NCI-H2196 (cell line): ENCODE data around the gene SUCO.
"Not testable (repeated sequence)": the region's sequence is repeated elsewhere in the genome, so short reads cannot be mapped to it uniquely, and the experiment has no call there.

Experiments
- DNase-seq: peaks from one replicate; lab custom pipeline; 2025; ENCODE audit not compliant: unreplicated experiment; lab: John Stamatoyannopoulos, UW

Gene SUCO, protein sequence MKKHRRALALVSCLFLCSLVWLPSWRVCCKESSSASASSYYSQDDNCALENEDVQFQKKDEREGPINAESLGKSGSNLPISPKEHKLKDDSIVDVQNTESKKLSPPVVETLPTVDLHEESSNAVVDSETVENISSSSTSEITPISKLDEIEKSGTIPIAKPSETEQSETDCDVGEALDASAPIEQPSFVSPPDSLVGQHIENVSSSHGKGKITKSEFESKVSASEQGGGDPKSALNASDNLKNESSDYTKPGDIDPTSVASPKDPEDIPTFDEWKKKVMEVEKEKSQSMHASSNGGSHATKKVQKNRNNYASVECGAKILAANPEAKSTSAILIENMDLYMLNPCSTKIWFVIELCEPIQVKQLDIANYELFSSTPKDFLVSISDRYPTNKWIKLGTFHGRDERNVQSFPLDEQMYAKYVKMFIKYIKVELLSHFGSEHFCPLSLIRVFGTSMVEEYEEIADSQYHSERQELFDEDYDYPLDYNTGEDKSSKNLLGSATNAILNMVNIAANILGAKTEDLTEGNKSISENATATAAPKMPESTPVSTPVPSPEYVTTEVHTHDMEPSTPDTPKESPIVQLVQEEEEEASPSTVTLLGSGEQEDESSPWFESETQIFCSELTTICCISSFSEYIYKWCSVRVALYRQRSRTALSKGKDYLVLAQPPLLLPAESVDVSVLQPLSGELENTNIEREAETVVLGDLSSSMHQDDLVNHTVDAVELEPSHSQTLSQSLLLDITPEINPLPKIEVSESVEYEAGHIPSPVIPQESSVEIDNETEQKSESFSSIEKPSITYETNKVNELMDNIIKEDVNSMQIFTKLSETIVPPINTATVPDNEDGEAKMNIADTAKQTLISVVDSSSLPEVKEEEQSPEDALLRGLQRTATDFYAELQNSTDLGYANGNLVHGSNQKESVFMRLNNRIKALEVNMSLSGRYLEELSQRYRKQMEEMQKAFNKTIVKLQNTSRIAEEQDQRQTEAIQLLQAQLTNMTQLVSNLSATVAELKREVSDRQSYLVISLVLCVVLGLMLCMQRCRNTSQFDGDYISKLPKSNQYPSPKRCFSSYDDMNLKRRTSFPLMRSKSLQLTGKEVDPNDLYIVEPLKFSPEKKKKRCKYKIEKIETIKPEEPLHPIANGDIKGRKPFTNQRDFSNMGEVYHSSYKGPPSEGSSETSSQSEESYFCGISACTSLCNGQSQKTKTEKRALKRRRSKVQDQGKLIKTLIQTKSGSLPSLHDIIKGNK (N-terminal part only)

DNA sequence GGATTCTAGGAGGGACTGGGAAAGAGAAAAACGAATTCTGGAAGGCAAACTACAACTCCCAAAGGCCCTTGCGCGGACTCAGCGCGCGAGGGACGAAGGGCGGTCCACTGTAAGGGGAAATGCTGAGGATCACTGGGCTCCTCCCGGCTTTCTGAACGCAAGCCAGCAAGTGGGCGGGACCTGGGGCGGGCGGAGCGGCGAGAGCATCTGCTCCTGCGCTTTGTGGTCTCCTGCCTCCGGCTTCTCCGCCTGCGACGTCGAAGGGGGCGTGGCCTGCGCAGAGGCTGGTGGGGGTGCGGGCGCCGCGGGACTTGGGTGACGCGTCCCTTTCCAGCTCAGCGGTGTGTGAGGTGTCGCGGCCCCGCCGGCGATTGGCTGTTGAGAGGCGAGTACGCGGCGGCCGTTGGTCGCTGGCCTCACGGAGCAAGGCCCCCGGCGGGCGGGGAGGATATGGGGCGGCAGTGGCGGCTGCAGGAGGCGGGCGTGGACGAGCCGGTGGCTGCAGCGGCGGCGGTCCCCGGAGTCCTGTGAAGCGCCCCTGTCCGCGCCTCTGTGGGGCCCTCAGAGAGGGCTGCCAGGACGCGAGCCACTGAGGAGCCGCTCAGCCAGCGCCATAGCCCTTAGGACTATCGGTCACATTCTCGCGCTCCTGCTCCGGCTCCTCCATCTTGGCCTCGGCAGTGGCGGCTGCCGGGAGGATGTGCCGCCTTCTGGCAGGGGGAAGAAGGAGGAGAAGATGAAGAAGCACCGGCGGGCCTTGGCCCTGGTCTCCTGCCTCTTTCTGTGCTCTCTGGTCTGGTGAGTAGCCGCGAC lies at the start of gene SUCO:
SUCO (plus strand) TSS at position 451 of the 813 bp plus-strand sequence; CDS start at position 737, 286 bp downstream.
- DNase-seq = peak; percentile 99

- DNase-seq = no peak
Measured at GRCh38 chr1:172483448-172483847, 49.5 kb upstream of the SUCO start.

- DNase-seq = no peak
Measured at GRCh38 chr1:172484252-172484651, 48.7 kb upstream of the SUCO start.

DNA sequence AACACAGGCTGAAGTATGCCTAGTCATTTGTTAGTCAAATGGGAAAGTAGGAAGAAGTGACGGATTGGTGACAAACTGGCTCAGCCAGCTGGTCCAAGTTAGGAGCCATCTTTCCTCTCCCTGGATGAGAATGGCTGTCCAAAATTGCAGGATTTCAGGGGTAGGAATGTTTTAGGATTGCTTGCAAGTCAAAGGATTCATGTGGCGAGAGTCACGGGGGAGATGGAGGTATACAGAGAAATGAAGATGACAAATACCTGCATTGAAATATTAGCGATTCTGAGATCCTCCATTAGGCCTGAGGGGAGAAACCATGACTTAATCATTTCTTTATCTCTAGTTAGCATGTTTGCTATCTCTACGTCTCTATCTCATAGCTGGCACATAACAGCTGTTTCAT lies 47.3 kb upstream of the SUCO start:
- no peak for DNase-seq

GRCh38 chr1:172486805-172487454 lies 46.0 kb upstream of the SUCO start:
- no peak for DNase-seq

- no peak for DNase-seq
Measured at GRCh38 chr1:172487550-172487949, 45.4 kb upstream of the SUCO start.

DNA sequence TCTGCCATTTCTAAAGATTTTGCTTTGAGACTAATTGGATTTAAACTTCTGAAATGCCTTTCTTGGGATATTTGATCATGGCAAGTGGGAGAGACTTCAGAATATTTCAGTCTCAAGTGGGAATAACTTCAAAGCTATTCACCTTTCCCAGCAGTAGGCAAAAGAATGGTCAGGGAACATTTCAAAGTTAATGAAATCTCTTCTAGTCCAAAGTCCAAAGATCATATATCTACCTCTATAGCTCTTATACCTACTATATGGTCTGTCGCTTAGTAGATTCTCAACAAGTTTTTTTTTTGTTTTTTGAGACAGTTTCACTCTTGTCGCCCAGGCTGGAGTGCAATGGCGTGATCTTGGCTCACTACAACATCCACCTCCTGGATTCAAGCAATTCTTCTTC lies 44.6 kb upstream of the SUCO start:
- DNase-seq = no peak

- no peak for DNase-seq
Measured at GRCh38 chr1:172489847-172490246, 43.1 kb upstream of the SUCO start.

DNA sequence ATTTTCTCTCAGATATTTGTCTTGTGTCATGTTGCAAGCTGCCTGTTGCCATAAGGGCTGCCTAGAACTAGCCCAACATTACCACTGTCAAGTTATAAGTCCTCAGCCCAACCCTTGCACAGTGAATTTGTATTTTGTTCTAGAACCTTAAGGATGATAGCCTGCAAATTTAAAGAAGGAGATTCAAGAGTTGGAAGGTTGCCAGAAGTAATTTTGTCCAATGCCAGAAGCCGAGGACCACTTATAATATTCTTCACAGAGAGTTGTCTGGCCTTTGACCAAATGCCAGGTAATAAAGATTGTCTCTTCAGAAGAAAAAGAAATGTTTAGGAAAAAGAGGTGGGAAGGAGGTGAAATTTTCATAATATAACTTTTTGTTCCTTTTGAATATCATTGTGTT lies 40.5 kb upstream of the SUCO start:
- DNase-seq = no peak

GRCh38 chr1:172494166-172494565 lies 38.8 kb upstream of the SUCO start:
- no peak for DNase-seq

DNA sequence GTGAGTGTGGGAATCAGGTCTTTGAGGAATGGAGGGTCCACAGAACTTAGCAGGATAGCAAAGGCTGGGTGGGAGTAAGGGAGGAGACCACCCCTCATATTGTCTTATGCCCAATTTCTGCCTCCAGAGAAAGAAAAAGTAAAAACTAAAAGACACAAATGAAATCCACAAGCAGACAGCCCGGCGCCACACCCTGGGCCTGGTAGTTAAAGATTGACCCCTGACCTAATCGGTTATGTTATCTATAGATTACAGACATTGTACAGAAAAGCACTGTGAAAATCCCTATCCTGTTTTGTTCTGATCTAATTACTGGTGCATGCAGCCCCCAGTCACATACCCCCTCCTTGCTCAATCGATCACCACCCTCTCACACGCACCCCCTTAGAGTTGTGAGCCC lies 36.8 kb upstream of the SUCO start:
- DNase-seq = not testable (repeated sequence)

DNA sequence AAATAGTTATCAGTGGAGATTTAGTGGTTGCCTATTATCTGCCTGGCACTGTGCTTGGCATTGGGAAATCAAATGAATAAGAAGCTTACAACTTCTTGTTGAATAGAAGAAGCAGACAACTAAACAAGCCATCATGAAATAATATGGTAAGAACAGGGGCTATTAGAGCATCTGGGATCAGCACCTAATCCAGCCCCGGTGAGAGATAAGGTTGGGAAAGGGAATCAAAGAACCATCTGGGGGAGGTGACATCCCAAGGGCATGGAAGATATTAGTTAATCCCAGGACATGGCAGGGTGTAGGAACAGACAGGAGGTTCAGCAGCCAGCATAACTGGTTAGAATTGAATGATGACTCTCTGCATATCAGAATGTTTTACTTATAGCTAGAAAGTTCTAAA lies 36.3 kb upstream of the SUCO start:
- DNase-seq = no peak

DNA sequence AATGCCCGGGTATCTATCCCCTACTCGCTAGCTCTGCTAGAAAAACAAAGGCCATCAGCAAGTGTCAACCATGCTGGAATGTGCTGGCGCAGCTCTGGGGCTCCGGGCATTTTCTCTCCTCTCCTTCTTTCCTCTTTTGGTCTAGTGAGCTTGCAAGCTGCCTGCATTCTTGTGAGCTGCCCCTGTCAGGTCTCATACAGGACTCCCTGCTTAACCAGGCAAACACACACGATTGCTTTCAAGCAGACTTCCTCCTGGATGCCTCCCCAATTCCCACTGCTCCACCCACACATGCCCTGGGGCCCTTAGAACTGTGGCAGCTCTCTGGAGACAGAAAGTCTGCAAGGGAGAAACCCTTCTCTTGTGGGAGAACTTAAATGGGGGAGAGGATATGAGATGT lies 35.7 kb upstream of the SUCO start:
- DNase-seq = no peak

GRCh38 chr1:172498857-172499256 lies 34.1 kb upstream of the SUCO start:
- no peak for DNase-seq

DNA sequence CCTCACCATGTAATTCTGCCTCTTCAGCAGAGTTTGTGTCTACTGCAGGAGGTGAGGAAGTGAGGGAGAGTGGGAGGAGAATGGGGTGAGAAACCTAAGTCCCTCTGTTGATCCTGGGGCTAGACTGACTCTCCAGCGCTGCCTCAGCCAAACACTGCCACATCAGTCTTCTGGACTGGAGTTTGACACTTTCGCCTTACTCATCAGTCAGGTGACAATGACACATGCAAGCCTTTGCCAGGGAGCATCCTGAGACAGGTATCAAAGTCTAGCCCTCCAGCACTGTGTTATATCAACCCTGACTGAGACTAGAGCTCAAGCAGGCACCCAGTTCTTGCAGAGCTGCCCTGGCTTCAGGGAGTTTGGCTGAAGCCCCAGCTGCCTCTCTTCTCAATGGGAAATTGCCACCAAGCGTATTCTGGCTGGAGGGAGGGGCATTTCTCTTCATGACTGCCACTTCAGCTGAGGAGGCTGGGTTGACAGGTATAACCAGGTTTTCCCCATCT lies 33.3 kb upstream of the SUCO start:
- DNase-seq = no peak

DNA sequence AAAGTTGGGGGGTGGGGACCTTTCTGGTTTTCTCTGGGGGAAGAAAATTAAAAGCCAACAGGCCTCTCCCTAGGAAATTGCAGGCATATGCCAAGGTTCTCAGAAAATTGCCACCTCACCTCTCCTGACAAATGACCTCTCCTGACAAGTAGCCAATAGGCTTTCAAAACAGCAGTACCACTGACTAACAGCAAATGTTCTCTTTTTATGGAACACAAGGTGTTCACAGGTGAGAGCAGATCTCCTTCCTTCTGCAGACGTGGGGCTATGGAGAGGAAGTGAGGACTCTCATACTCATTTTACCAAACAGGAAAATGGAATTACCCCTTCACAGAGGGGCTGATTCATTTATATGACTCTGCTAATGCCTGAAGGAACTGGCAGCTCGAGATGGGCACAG lies 32.7 kb upstream of the SUCO start:
- DNase-seq = no peak

GRCh38 chr1:172507741-172508140 lies 25.2 kb upstream of the SUCO start:
- no peak for DNase-seq

- no peak for DNase-seq
Measured at GRCh38 chr1:172510479-172510878, 22.5 kb upstream of the SUCO start.

DNA sequence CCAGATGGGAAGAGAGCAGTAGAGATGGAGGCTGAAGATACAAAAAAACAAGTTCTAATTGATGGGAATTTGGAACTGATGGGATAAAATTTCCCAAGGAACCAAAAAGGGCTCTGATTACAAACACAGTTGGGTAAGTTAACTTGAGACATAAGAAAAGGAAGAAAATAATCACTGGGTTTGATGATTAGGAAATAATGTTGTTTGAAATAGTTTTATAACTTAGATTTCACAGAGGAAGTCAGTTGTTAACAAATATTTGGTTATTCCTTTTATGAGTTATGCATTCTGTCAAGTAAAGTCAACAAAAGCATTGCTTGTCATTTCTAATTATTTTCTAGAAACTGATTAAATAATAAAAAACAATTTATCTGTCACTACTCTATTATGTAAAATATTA lies 20.4 kb upstream of the SUCO start:
- DNase-seq = no peak

DNA sequence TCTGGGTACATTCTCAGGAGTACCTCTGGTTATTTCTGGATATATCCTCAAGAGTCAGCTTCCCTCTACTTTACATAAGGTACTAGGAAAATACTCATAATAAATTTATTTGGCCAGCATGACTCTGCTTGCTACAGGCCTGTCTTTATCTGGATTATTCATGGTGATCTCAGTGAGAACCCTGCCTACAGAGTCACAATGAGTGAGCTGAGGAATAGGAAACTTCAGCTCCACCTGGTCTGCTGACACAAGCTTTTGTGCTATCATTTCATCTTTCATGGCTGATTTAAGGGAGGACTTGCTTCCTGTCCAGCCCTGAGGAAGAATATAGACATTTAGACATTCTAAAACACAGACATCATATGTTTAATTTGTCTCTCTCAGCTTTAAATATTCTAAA lies 19.5 kb upstream of the SUCO start:
- no peak for DNase-seq
